Natural killer cell treated with Interleukin-12 subunit alpha and Interleukin-12 subunit beta and Interleukin-15 and Interleukin-18, amount 100 ng/mL, for 72 hours (primary cell): ENCODE measurements around the gene SLC30A7. TPM values are rescaled to one million over a fixed set of nuclear protein-coding genes. Genes with fewer than 3 reads are reported as not detected.
"Not testable (repeated sequence)": the region's sequence is repeated elsewhere in the genome, so short reads cannot be mapped to it uniquely, and the experiment has no call there.

Experiments
- ATAC-seq, 2 donors: fragments of 150-1000 bp; cut with Tn5 transposase in 1 of 2; sonication (Bioruptor Pico), chemical (Tn5 transposase) in 1 of 2; 2 replicates each; pipeline ENCODE4 v1.10.0; 2021
- DNase-seq: peaks from one replicate; pipeline ENCODE4 v3.0.0; 2022; ENCODE audit warnings: low spot score
- H3K27ac Mint-ChIP-seq, 2 donors: 1 replicate in 1 of 2; 2 replicates in 1 of 2; pipeline ENCODE4 v1.8.0; 2022; ENCODE audit warnings: mixed read lengths in 2 of 2, mild to moderate bottlenecking in 1 of 2, moderate library complexity in 1 of 2
- H3K27me3 Mint-ChIP-seq, 2 donors: 1 replicate in 1 of 2; 2 replicates in 1 of 2; pipeline ENCODE4 v1.8.0; 2022; ENCODE audit warnings: mixed read lengths in 2 of 2
- H3K36me3 Mint-ChIP-seq: one replicate; pipeline ENCODE4 v1.8.0; 2022; ENCODE audit warnings: mixed read lengths
- H3K4me1 Mint-ChIP-seq, 2 donors: 1 replicate in 1 of 2; 2 replicates in 1 of 2; pipeline ENCODE4 v1.8.0; 2022; ENCODE audit warnings: low read depth in 2 of 2, mixed read lengths in 2 of 2, mild to moderate bottlenecking in 1 of 2
- H3K4me3 Mint-ChIP-seq: one replicate; pipeline ENCODE4 v1.8.0; 2022; ENCODE audit warnings: mixed read lengths
- H3K9me3 Mint-ChIP-seq: 2 replicates; pipeline ENCODE4 v1.8.0; 2022; ENCODE audit warnings: mixed read lengths
- total RNA-seq, 2 donors: library from RNA; stranded (reverse); gene quantifications; one replicate each; pipeline ENCODE4 v1.2.3, GENCODE V29; 2022

SLC30A7 gene
- total RNA-seq, 2 donors from 2014 or later = 54.6 to 66.2 TPM

GRCh38 chr1:100875228-100875627, 20.7 kb upstream of the SLC30A7 start:
- Mint-ChIP-seq H3K4me1 (peaks cover 0 to 7% of the 10 kb centered on the region in 2 donors), H3K4me3 (no peak overlapping the region), H3K36me3 (no peaks in the 10 kb centered on the region), H3K27me3 (no peaks in the 10 kb centered on the region), H3K9me3 (no peaks in the 10 kb centered on the region), H3K27ac (no peak overlapping the region)
- ATAC-seq (no peak), DNase-seq (no peak)

- H3K27me3 Mint-ChIP-seq = no peaks in the 10 kb centered on the region
- no peak overlapping the region for H3K4me3 Mint-ChIP-seq
- no peaks in the 10 kb centered on the region for H3K9me3 Mint-ChIP-seq
- no peaks in the 10 kb centered on the region for H3K36me3 Mint-ChIP-seq
- peaks cover 0 to 7% of the 10 kb centered on the region in 2 donors for H3K4me1 Mint-ChIP-seq
- no peak overlapping the region for H3K27ac Mint-ChIP-seq
- DNase-seq = no peak
- ATAC-seq = no peak
Measured at GRCh38 chr1:100876291-100876690, 19.6 kb upstream of the SLC30A7 start.

- H3K27ac Mint-ChIP-seq = no peak overlapping the region
- H3K9me3 Mint-ChIP-seq = no peaks in the 10 kb centered on the region
- ATAC-seq (peak in 1 of 2 donors; percentile 36), DNase-seq (no peak)
- peaks cover 0 to 7% of the 10 kb centered on the region in 2 donors for H3K4me1 Mint-ChIP-seq
- H3K36me3 Mint-ChIP-seq = no peaks in the 10 kb centered on the region
- H3K4me3 Mint-ChIP-seq = no peak overlapping the region
- no peaks in the 10 kb centered on the region for H3K27me3 Mint-ChIP-seq
Measured at GRCh38 chr1:100879422-100879821, 16.5 kb upstream of the SLC30A7 start.

GRCh38 chr1:100881687-100882086, 14.2 kb upstream of the SLC30A7 start:
- Mint-ChIP-seq H3K27me3 (no peaks in the 10 kb centered on the region), H3K4me1 (peaks cover 0 to 7% of the 10 kb centered on the region in 2 donors), H3K9me3 (no peaks in the 10 kb centered on the region), H3K27ac (no peak overlapping the region), H3K4me3 (no peak overlapping the region), H3K36me3 (no peaks in the 10 kb centered on the region)
- DNase-seq = no peak
- ATAC-seq = no peak

GRCh38 chr1:100882698-100883097, 13.2 kb upstream of the SLC30A7 start:
- H3K27ac Mint-ChIP-seq = no peak overlapping the region
- no peaks in the 10 kb centered on the region for H3K36me3 Mint-ChIP-seq
- no peak for ATAC-seq
- H3K4me3 Mint-ChIP-seq = no peak overlapping the region
- peaks cover 0 to 7% of the 10 kb centered on the region in 2 donors for H3K4me1 Mint-ChIP-seq
- H3K27me3 Mint-ChIP-seq = no peaks in the 10 kb centered on the region
- no peaks in the 10 kb centered on the region for H3K9me3 Mint-ChIP-seq
- DNase-seq = no peak

- peaks cover 7% of the 10 kb centered on the region for H3K36me3 Mint-ChIP-seq
- no peak for DNase-seq
- no peak overlapping the region for H3K4me3 Mint-ChIP-seq
- H3K27ac Mint-ChIP-seq = no peak overlapping the region
- ATAC-seq = no peak
- peaks cover 0 to 7% of the 10 kb centered on the region in 2 donors for H3K4me1 Mint-ChIP-seq
- no peaks in the 10 kb centered on the region for H3K9me3 Mint-ChIP-seq
- no peaks in the 10 kb centered on the region for H3K27me3 Mint-ChIP-seq
Measured at GRCh38 chr1:100883963-100884362, 11.9 kb upstream of the SLC30A7 start.

GRCh38 chr1:100889007-100889406, 6.9 kb upstream of the SLC30A7 start:
- not testable (repeated sequence) for H3K9me3 Mint-ChIP-seq, ATAC-seq, H3K4me3 Mint-ChIP-seq, DNase-seq, H3K27ac Mint-ChIP-seq, H3K27me3 Mint-ChIP-seq
- Mint-ChIP-seq H3K36me3 (peaks cover 20% of the 10 kb centered on the region), H3K4me1 (peaks cover 17 to 20% of the 10 kb centered on the region in 2 donors)

- DNase-seq, ATAC-seq, H3K4me3 Mint-ChIP-seq, H3K9me3 Mint-ChIP-seq, H3K27me3 Mint-ChIP-seq, H3K27ac Mint-ChIP-seq: not testable (repeated sequence)
- peaks cover 23 to 28% of the 10 kb centered on the region in 2 donors for H3K4me1 Mint-ChIP-seq
- H3K36me3 Mint-ChIP-seq = peaks cover 20% of the 10 kb centered on the region
Measured at GRCh38 chr1:100889869-100890482, 5.9 kb upstream of the SLC30A7 start.

GRCh38 chr1:100891380-100891779, 4.5 kb upstream of the SLC30A7 start:
- ATAC-seq (no peak), DNase-seq (no peak)
- peaks cover 27 to 29% of the 10 kb centered on the region in 2 donors for H3K4me1 Mint-ChIP-seq
- no peaks in the 10 kb centered on the region for H3K27me3 Mint-ChIP-seq
- H3K4me3 Mint-ChIP-seq = no peak overlapping the region
- peaks cover 4% of the 10 kb centered on the region for H3K9me3 Mint-ChIP-seq
- peaks cover 20% of the 10 kb centered on the region for H3K36me3 Mint-ChIP-seq
- H3K27ac Mint-ChIP-seq = no peak overlapping the region

- H3K27ac Mint-ChIP-seq = peak overlapping the region; percentile 53 to 76
- no peaks in the 10 kb centered on the region for H3K27me3 Mint-ChIP-seq
- H3K4me3 Mint-ChIP-seq = peak overlapping the region; percentile 68
- ATAC-seq (no peak), DNase-seq (no peak)
- H3K4me1 Mint-ChIP-seq = peaks cover 34 to 40% of the 10 kb centered on the region in 2 donors
- H3K9me3 Mint-ChIP-seq = peaks cover 4% of the 10 kb centered on the region
- peaks cover 20% of the 10 kb centered on the region for H3K36me3 Mint-ChIP-seq
Measured at GRCh38 chr1:100892554-100892953, 3.3 kb upstream of the SLC30A7 start.

GRCh38 chr1:100893718-100894117, 2.2 kb upstream of the SLC30A7 start:
- DNase-seq (no peak), ATAC-seq (no peak)
- H3K27ac Mint-ChIP-seq = peak overlapping the region; percentile 53 to 76
- peaks cover 40 to 51% of the 10 kb centered on the region in 2 donors for H3K4me1 Mint-ChIP-seq
- peak overlapping the region; percentile 68 for H3K4me3 Mint-ChIP-seq
- no peaks in the 10 kb centered on the region for H3K27me3 Mint-ChIP-seq
- peaks cover 4% of the 10 kb centered on the region for H3K9me3 Mint-ChIP-seq
- H3K36me3 Mint-ChIP-seq = peaks cover 13% of the 10 kb centered on the region

GRCh38 chr1:100894603-100895539, 1.0 kb upstream of the SLC30A7 start, which contains the start of gene EXTL2:
TSS of gene EXTL2 (minus strand) at chr1:100894842. CDS start at chr1:100888757, 6,085 bp downstream.
- Mint-ChIP-seq H3K9me3 (peaks cover 4% of the 10 kb centered on the region), H3K36me3 (peaks cover 22% of the 10 kb centered on the region), H3K4me3 (peak within 1 kb of the TSS; percentile 98), H3K27me3 (no peaks in the 10 kb centered on the region), H3K4me1 (peaks cover 46 to 63% of the 10 kb centered on the region in 2 donors), H3K27ac (peak within 1 kb of the TSS; percentile 99 to 100)
- DNase-seq (peak; percentile 84), ATAC-seq (peak; percentile 12 to 22)

- Mint-ChIP-seq H3K4me3 (peak overlapping the region; percentile 98), H3K9me3 (no peaks in the 10 kb centered on the region), H3K4me1 (peaks cover 51 to 63% of the 10 kb centered on the region in 2 donors), H3K27ac (peak overlapping the region; percentile 99 to 100), H3K36me3 (peaks cover 19% of the 10 kb centered on the region), H3K27me3 (no peaks in the 10 kb centered on the region)
- ATAC-seq = peak; percentile 65 to 75
- DNase-seq = peak; percentile 66
Measured at GRCh38 chr1:100896481-100896982, 642 bp downstream of the SLC30A7 start.

GRCh38 chr1:100902365-100902764, 6.5 kb downstream of the SLC30A7 start:
- peaks cover 46% of the 10 kb centered on the region for H3K36me3 Mint-ChIP-seq
- H3K4me3 Mint-ChIP-seq = no peak overlapping the region
- no peaks in the 10 kb centered on the region for H3K27me3 Mint-ChIP-seq
- DNase-seq (no peak), ATAC-seq (no peak)
- H3K4me1 Mint-ChIP-seq = peaks cover 23 to 37% of the 10 kb centered on the region in 2 donors
- no peak overlapping the region for H3K27ac Mint-ChIP-seq
- no peaks in the 10 kb centered on the region for H3K9me3 Mint-ChIP-seq
